ENCODE measurements around the gene PLSCR4. TPM values are rescaled to one million over a fixed set of nuclear protein-coding genes. Genes with fewer than 3 reads are reported as not detected.
A peak's percentile ranks its signal among the peaks of the same experiment; 100 is the strongest.

Gene PLSCR4
- total RNA-seq, 2 donors from 2014 or later: 19.4 to 28.5 TPM

- Histone ChIP-seq H3K27ac (no peak overlapping the region), H3K9me3 (no peaks in the 10 kb centered on the region), H3K4me1 (peaks cover 20% of the 10 kb centered on the region), H3K36me3 (replicated peaks in 1 of 2; ENCODE audit: insufficient read depth in 1 of 2, low read depth in 2 of 2) (no peaks in the 10 kb centered on the region), H3K27me3 (no peaks in the 10 kb centered on the region), H3K4me3 (no peak overlapping the region)
- TF ChIP-seq CTCF (IDR thresholded peaks at IDR 0.05) (no peak), POLR2A (IDR thresholded peaks at IDR 0.05) (no peak)
- 94 to 95% methylated on average over 1 of the region's 1 CpG for WGBS, 2 donors
- DNase-seq: no peak
- no peak for ATAC-seq
- intact Hi-C loops (cut with DNase I): no loop called here
These were observed 81.0 kb downstream of the PLSCR4 start for GRCh38 chr3:146169891-146170290.

GRCh38 chr3:146166826-146167225 lies 84.1 kb downstream of the PLSCR4 start:
- Histone ChIP-seq H3K9me3 (no peaks in the 10 kb centered on the region), H3K36me3 (replicated peaks in 1 of 2; ENCODE audit: insufficient read depth in 1 of 2, low read depth in 2 of 2) (no peaks in the 10 kb centered on the region), H3K27ac (peak overlapping the region; percentile 22 to 60 (median 43)), H3K27me3 (no peaks in the 10 kb centered on the region), H3K4me3 (no peak overlapping the region), H3K4me1 (peaks cover 36% of the 10 kb centered on the region)
- ATAC-seq: peak; percentile 60
- intact Hi-C loops (cut with DNase I): no loop called here
- TF ChIP-seq POLR2A (IDR thresholded peaks at IDR 0.05) (no peak), CTCF (IDR thresholded peaks at IDR 0.05) (no peak)
- WGBS, 2 donors: 20 to 24% methylated on average over 3 of the region's 3 CpGs
- DNase-seq: peak in 3 of 4 donors; percentile 21 to 23 (median 21)

- Histone ChIP-seq H3K27ac (peak overlapping the region; percentile 22 to 60 (median 43)), H3K9me3 (no peaks in the 10 kb centered on the region), H3K4me3 (no peak overlapping the region), H3K27me3 (no peaks in the 10 kb centered on the region), H3K4me1 (peaks cover 38% of the 10 kb centered on the region), H3K36me3 (replicated peaks in 1 of 2; ENCODE audit: insufficient read depth in 1 of 2, low read depth in 2 of 2) (no peaks in the 10 kb centered on the region)
- intact Hi-C loops (cut with DNase I): no loop called here
- TF ChIP-seq CTCF (IDR thresholded peaks at IDR 0.05): no peak
- TF ChIP-seq POLR2A (IDR thresholded peaks at IDR 0.05): no peak
- ATAC-seq: peak; percentile 37
- 23 to 29% methylated on average over 4 of the region's 4 CpGs for WGBS, 2 donors
- peak in 1 of 4 donors; percentile 12 for DNase-seq
These were observed 84.5 kb downstream of the PLSCR4 start for GRCh38 chr3:146166415-146166821.

- no peak overlapping the region for H3K4me3 ChIP-seq
- ATAC-seq (no peak), DNase-seq (no peak)
- no peaks in the 10 kb centered on the region for H3K36me3 ChIP-seq (replicated peaks in 1 of 2; ENCODE audit: insufficient read depth in 1 of 2, low read depth in 2 of 2)
- H3K9me3 ChIP-seq: no peaks in the 10 kb centered on the region
- peaks cover 38% of the 10 kb centered on the region for H3K4me1 ChIP-seq
- no peaks in the 10 kb centered on the region for H3K27me3 ChIP-seq
- WGBS, 2 donors: 39 to 44% methylated on average over 2 of the region's 2 CpGs
- TF ChIP-seq CTCF (IDR thresholded peaks at IDR 0.05) (no peak), POLR2A (IDR thresholded peaks at IDR 0.05) (no peak)
- intact Hi-C loops (cut with DNase I): no loop called here
- peak overlapping the region in 3 of 4 donors; percentile 22 to 60 (median 49) for H3K27ac ChIP-seq
These were observed 85.0 kb downstream of the PLSCR4 start for GRCh38 chr3:146165877-146166276.

GRCh38 chr3:146164971-146165769 lies 85.7 kb downstream of the PLSCR4 start:
- intact Hi-C loops (cut with DNase I): no loop called here
- DNase-seq (no peak), ATAC-seq (no peak)
- Histone ChIP-seq H3K4me3 (no peak overlapping the region), H3K36me3 (replicated peaks in 1 of 2; ENCODE audit: insufficient read depth in 1 of 2, low read depth in 2 of 2) (no peaks in the 10 kb centered on the region), H3K27ac (no peak overlapping the region), H3K9me3 (no peaks in the 10 kb centered on the region), H3K4me1 (peaks cover 38% of the 10 kb centered on the region), H3K27me3 (no peaks in the 10 kb centered on the region)
- WGBS, 2 donors: 76 to 91% methylated on average over 7 of the region's 7 CpGs
- TF ChIP-seq POLR2A (IDR thresholded peaks at IDR 0.05) (no peak), CTCF (IDR thresholded peaks at IDR 0.05) (no peak)
